Left lung (tissue), 10 donors: ENCODE measurements around the gene LTBP1. TPM values are rescaled to one million over a fixed set of nuclear protein-coding genes. Genes with fewer than 3 reads are reported as not detected.
A peak's percentile ranks its signal among the peaks of the same experiment; 100 is the strongest.

Experiments
- ATAC-seq: fragments of 200-7000 bp; cut with Tn5 transposase; one replicate; pipeline ENCODE4 v1.9.1; 2020; ENCODE audit warnings: moderate library complexity
- DNase-seq, 4 donors: peaks; one replicate each; pipeline ENCODE4 v3.0.0-alpha.2; 2013 to 2020
- H3K27ac ChIP-seq, 2 donors: fragments of 200-600 bp; sonication (generic) in 1 of 2; one replicate each; pipeline versions ENCODE4 v1.5.0 to v1.8.0; 2020 to 2021
- H3K27me3 ChIP-seq, 2 donors: fragments of 200-600 bp; sonication (generic) in 1 of 2; one replicate each; pipeline versions ENCODE4 v1.5.0 to v1.8.0; 2020 to 2021
- H3K36me3 ChIP-seq, 2 donors: fragments of 200-600 bp; sonication (generic) in 1 of 2; one replicate each; pipeline versions ENCODE4 v1.5.0 to v1.8.0; 2020 to 2021
- H3K4me1 ChIP-seq, 2 donors: fragments of 200-600 bp; one replicate each; pipeline ENCODE4 v1.8.0; 2021
- H3K4me3 ChIP-seq, 2 donors: fragments of 200-600 bp; sonication (generic) in 1 of 2; one replicate each; pipeline versions ENCODE4 v1.5.0 to v1.8.0; 2020 to 2021; ENCODE audit warnings: mild to moderate bottlenecking in 1 of 2
- H3K9me3 ChIP-seq, 2 donors: fragments of 200-600 bp; sonication (generic) in 1 of 2; one replicate each; pipeline versions ENCODE4 v1.5.0 to v1.8.0; 2020 to 2021
- intact Hi-C, 2 donors: fragments of 100-400 bp; cut with DNase I; formaldehyde crosslinking; loops; one replicate each; pipeline versions ENCODE4 v1.11.2 to v1.14.2; 2022
- polyA plus RNA-seq, 6 donors: library from polyadenylated mRNA; unstranded; fragments of 120-200 nt; gene quantifications; one replicate each; pipeline ENCODE4 v1.2.1, GENCODE V29; 2013; ENCODE audit not compliant: insufficient read length in 6 of 6
- total RNA-seq, 2 donors: library from RNA; stranded (reverse); fragmentation: NEBNext Ultra II Directional; extraction: Animal tissue kit (Norgen Biotek cat#: 25700); gene quantifications; one replicate each; pipeline ENCODE4 v1.2.1, GENCODE V29; 2021
- TF ChIP-seq, protein P1 (sequence below), 2 donors: fragments of 200-600 bp; sonication (generic) in 1 of 2; IDR thresholded peaks; one replicate each; pipeline versions ENCODE4 v1.5.0 to v1.8.0; 2021; ENCODE audit warnings: antibody characterized with exemption in 2 of 2
- donor health status: DM: no; HTN: yes; CAD: no.
- donor health status: DM: no; HTN: no; CAD: no.

The LTBP1 gene
- total and polyA plus RNA-seq, 8 donors, result 35.4 to 81.2 (median 50.9) TPM

DNA sequence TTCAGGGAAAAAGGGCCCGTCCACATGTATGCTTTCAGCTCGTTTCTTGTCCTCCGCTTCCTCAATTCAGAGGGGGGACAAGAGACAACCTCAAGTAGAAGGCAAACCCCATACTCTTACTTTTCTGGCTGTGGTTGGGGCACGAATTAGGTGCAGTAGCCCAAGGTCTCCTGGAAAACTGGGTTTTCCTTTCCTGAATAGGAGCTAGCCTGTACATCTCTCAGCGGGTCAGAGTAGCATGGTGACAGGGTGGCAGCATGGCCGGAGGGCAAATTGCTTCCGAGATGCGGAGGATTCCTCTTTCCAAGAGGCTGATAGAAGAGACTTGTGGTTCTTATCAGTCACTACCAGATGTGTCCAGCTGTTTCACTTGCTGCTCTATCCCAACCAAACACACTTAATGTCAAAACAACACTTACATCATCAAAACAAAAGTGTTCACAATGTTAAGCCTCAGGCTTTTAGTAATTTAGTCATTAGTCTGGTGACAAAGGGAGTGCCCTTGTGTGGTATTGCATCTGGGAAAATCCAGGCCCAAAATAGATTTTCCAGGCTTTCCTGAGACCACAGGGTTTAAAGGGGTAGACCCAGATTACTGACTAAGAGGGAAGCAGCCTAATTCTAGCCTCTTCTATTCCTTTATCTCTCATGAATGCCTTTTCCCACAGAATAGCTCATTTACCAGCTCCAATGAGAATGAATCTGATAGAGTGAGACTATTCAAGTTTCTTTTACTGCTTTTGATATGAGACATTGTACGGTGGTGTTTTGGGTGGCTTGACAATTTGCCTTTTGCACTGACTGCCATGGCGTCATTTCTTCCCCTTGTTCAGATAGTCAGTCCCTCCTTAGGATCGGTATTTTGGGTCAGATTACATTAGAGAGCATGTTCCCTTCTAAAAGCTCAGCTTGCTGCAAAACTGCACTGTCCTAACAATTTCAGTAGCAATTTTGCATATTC lies 162.0 kb downstream of the LTBP1 start:
- TF ChIP-seq, protein P1, sequence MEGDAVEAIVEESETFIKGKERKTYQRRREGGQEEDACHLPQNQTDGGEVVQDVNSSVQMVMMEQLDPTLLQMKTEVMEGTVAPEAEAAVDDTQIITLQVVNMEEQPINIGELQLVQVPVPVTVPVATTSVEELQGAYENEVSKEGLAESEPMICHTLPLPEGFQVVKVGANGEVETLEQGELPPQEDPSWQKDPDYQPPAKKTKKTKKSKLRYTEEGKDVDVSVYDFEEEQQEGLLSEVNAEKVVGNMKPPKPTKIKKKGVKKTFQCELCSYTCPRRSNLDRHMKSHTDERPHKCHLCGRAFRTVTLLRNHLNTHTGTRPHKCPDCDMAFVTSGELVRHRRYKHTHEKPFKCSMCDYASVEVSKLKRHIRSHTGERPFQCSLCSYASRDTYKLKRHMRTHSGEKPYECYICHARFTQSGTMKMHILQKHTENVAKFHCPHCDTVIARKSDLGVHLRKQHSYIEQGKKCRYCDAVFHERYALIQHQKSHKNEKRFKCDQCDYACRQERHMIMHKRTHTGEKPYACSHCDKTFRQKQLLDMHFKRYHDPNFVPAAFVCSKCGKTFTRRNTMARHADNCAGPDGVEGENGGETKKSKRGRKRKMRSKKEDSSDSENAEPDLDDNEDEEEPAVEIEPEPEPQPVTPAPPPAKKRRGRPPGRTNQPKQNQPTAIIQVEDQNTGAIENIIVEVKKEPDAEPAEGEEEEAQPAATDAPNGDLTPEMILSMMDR (IDR thresholded peaks at IDR 0.05), result no peak
- no peaks in the 10 kb centered on the region for H3K9me3 ChIP-seq
- peak in 2 of 4 donors; percentile 93 to 94 for DNase-seq
- peaks cover 6 to 8% of the 10 kb centered on the region in 2 donors for H3K4me1 ChIP-seq
- no peak overlapping the region for H3K27ac ChIP-seq
- intact Hi-C loops, result no loop called here
- no peak overlapping the region for H3K4me3 ChIP-seq
- ATAC-seq, result peak; percentile 63
- no peaks in the 10 kb centered on the region for H3K36me3 ChIP-seq
- H3K27me3 ChIP-seq, result no peaks in the 10 kb centered on the region

DNA sequence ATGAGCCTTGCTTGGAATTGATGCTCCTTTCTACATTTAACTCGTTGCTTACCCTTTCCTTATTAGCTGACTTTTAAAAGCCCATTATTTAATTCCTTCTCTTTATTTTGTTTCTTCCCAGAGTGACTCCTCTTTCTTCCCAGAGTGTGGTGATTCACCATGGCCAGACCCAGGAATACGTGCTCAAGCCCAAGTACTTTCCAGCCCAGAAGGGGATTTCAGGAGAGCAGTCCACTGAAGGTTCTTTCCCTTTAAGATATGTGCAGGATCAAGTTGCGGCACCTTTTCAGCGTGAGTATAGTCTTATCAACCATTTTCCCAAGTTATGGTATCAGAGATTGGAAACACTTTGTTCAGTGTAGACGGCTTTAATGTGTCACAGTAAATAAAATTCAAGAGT lies 163.7 kb downstream of the LTBP1 start:
- no peak for DNase-seq
- H3K4me1 ChIP-seq, result no peaks in the 10 kb centered on the region
- no peaks in the 10 kb centered on the region for H3K27me3 ChIP-seq
- H3K36me3 ChIP-seq, result no peaks in the 10 kb centered on the region
- intact Hi-C loops, result no loop called here
- TF ChIP-seq, protein P1 (IDR thresholded peaks at IDR 0.05), result no peak
- H3K4me3 ChIP-seq, result no peak overlapping the region
- no peak overlapping the region for H3K27ac ChIP-seq
- ATAC-seq, result no peak
- no peaks in the 10 kb centered on the region for H3K9me3 ChIP-seq

DNA sequence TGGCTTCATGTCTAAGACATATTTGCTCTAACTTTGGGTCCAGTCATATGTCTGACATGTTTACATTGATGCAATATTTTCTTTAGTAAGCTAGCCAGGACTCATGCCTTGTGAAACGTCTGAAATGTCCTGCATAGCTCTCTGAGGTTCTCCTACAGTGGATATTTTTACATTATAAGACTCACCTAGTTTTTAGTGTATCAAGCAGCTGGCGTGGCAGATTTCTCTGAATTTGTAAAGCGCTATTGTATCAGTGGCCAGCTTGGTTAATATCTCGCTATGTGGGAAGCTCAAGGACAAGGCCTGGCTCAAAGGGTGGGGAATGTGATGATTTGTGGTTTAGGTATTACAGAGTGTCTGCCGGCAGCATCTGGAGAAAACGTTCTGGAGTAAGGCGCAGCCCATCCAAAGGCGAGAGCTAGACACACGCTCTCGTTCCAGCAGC lies 164.3 kb downstream of the LTBP1 start:
- H3K36me3 ChIP-seq, result no peaks in the 10 kb centered on the region
- no peaks in the 10 kb centered on the region for H3K9me3 ChIP-seq
- H3K4me3 ChIP-seq, result no peak overlapping the region
- no peaks in the 10 kb centered on the region for H3K4me1 ChIP-seq
- no peaks in the 10 kb centered on the region for H3K27me3 ChIP-seq
- H3K27ac ChIP-seq, result no peak overlapping the region
- intact Hi-C loops, result no loop called here
- TF ChIP-seq, protein P1 (IDR thresholded peaks at IDR 0.05), result no peak
- DNase-seq (no peak), ATAC-seq (no peak)

DNA sequence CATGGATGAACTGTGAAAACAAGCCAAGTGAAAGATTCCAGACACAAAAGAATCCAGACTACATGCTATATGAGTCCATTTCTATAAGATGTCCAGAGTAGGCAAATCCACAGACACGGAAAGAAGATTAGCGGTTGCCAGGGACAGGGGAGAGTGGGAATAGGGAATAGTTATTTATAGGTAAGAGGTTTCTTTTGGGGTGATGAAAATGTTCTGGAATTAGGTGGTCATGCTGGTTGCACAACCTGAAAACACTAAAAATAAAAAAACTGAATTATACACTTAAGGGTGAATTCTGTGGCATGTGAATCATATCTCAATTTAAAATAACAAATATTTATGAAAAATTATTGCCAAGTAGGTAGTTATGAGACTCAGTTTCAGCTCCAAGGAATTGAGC lies 168.4 kb downstream of the LTBP1 start:
- Histone ChIP-seq H3K4me3 (no peak overlapping the region), H3K36me3 (no peaks in the 10 kb centered on the region), H3K27me3 (no peaks in the 10 kb centered on the region), H3K4me1 (no peaks in the 10 kb centered on the region), H3K9me3 (no peaks in the 10 kb centered on the region), H3K27ac (no peak overlapping the region)
- intact Hi-C loops, result no loop called here
- ATAC-seq (no peak), DNase-seq (no peak)
- TF ChIP-seq, protein P1 (IDR thresholded peaks at IDR 0.05), result no peak

DNA sequence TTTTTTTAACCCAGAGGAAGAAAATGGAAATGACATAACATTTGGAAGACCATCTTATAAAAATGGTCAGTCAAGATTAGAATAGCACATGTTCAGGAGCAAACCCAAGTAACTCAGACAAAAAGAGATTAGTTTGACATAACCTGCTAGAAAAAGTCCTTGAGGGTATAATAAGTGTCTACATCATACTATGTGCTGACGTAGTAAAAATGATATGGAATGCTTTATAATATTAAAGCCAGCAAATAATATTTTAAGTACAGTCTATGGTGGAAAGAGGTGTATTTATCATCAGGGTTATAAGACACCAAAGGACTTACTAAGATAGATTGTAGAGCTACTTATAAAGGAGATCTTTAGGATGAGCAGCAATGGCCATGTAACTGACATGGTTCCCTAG lies 169.0 kb downstream of the LTBP1 start:
- no peak for DNase-seq
- no peak for ATAC-seq

More for the DNA sequence above, 169.0 kb downstream of the LTBP1 start:
- no peak overlapping the region for H3K27ac ChIP-seq
- intact Hi-C loops, result no loop called here
- no peak overlapping the region for H3K4me3 ChIP-seq
- no peaks in the 10 kb centered on the region for H3K36me3 ChIP-seq
- H3K4me1 ChIP-seq, result no peaks in the 10 kb centered on the region
- no peaks in the 10 kb centered on the region for H3K27me3 ChIP-seq
- TF ChIP-seq, protein P1 (IDR thresholded peaks at IDR 0.05), result no peak
- no peaks in the 10 kb centered on the region for H3K9me3 ChIP-seq
